GM12892 (cell line): ENCODE data around the gene DDX27.

Source experiments
- POLR2A ChIP-seq: IDR thresholded peaks from 2 replicates; pipeline ENCODE4 v1.6.1; 2011; ENCODE audit warnings: low read depth, low read length, control low read depth
- TAF1 ChIP-seq: IDR thresholded peaks from 2 replicates; pipeline ENCODE4 v1.6.1; 2011; ENCODE audit warnings: low read depth, mild to moderate bottlenecking, control low read depth, low read length, borderline replicate concordance

- no peak for TF ChIP-seq TAF1
- no peak for TF ChIP-seq POLR2A
Measured at GRCh38 chr20:49231471-49231870, 12.3 kb downstream of the DDX27 start.
